SK-N-MC (cell line): ENCODE data around the gene SPATS2L.
A peak's percentile ranks its signal among the peaks of the same experiment; 100 is the strongest.

Source experiments
- DNase-seq: peaks from one replicate; pipeline ENCODE4 v3.0.0-alpha.2; 2011; ENCODE audit warnings: low read depth, low spot score
- H3K27ac ChIP-seq: fragments of 200-600 bp; sonication (generic); 2 replicates; pipeline ENCODE4 v1.5.1; 2016; ENCODE audit warnings: mixed run types
- H3K36me3 ChIP-seq: fragments of 200-600 bp; sonication (generic); 2 replicates; pipeline ENCODE4 v1.6.1; 2017; ENCODE audit warnings: antibody characterized with exemption, low read length, mixed read lengths; ENCODE audit not compliant: insufficient read depth
- H3K4me3 ChIP-seq: fragments of 200-600 bp; sonication (generic); 2 replicates; pipeline ENCODE4 v1.5.1; 2016
- H3K9ac ChIP-seq: fragments of 200-600 bp; sonication (generic); 2 replicates; pipeline ENCODE4 v1.8.0; 2017; ENCODE audit warnings: mixed run types, mixed read lengths; ENCODE audit not compliant: insufficient read length
- H3K9me3 ChIP-seq: fragments of 200-600 bp; sonication (generic); 2 replicates; pipeline ENCODE4 v1.6.1; 2017; ENCODE audit warnings: low read depth, mild to moderate bottlenecking, antibody characterized with exemption, low read length, moderate library complexity, mixed read lengths
- EZH2 ChIP-seq: fragments of 200-600 bp; sonication (generic); IDR thresholded peaks from one replicate; pipeline ENCODE4 v1.6.1; 2017; ENCODE audit warnings: antibody characterized with exemption
- FOXP2 ChIP-seq: optimal IDR thresholded peaks from 2 replicates; pipeline ENCODE3; 2011; ENCODE audit warnings: mild to moderate bottlenecking, moderate library complexity; ENCODE audit not compliant: insufficient read depth; ENCODE audit errors: extremely low read length, control extremely low read depth
- POLR2AphosphoS5 ChIP-seq: IDR thresholded peaks from 2 replicates; pipeline ENCODE4 v1.6.1; 2012; ENCODE audit warnings: mild to moderate bottlenecking, low read depth, low read length, borderline replicate concordance

The SPATS2L gene

GRCh38 chr2:200515155-200515554 is 208.7 kb downstream of the SPATS2L start:
- H3K9ac ChIP-seq: no peak overlapping the region
- no peak overlapping the region for H3K27ac ChIP-seq
- TF ChIP-seq EZH2: no peak
- no peak for TF ChIP-seq POLR2AphosphoS5
- TF ChIP-seq FOXP2: no peak
- no peak overlapping the region for H3K4me3 ChIP-seq
- DNase-seq: no peak
- no peaks in the 10 kb centered on the region for H3K36me3 ChIP-seq
- peaks cover 2% of the 10 kb centered on the region; the same call in 1 of the 2 replicates for H3K9me3 ChIP-seq

GRCh38 chr2:200523158-200523557 is 216.7 kb downstream of the SPATS2L start:
- Histone ChIP-seq H3K36me3 (no peaks in the 10 kb centered on the region), H3K9me3 (no peaks in the 10 kb centered on the region), H3K4me3 (no peak overlapping the region), H3K27ac (no peak overlapping the region), H3K9ac (no peak overlapping the region)
- no peak for DNase-seq
- TF ChIP-seq EZH2 (no peak), POLR2AphosphoS5 (no peak), FOXP2 (no peak)

GRCh38 chr2:200523604-200524003 is 217.1 kb downstream of the SPATS2L start:
- Histone ChIP-seq H3K9me3 (no peaks in the 10 kb centered on the region), H3K4me3 (no peak overlapping the region), H3K9ac (no peak overlapping the region), H3K36me3 (no peaks in the 10 kb centered on the region), H3K27ac (no peak overlapping the region)
- no peak for DNase-seq
- TF ChIP-seq POLR2AphosphoS5: no peak
- TF ChIP-seq FOXP2: no peak
- no peak for TF ChIP-seq EZH2

DNA sequence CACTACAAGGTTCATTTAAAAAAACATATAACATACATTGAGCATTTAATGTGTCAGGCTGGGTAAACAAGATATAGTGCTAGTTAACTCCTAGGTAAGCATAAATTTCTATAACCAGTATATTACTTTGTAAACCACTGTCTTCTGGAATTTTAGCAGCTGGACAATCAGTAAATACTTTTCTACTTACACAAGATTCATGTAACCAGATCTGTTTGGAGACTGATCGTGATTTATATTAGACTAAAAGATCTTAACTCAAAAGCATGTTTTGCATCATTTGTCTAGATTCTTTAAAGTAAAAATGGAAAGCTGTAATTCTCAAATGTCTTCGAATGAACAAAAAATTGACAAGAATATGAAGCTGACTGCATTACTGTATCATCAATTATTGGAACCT is 218.6 kb downstream of the SPATS2L start:
- peak overlapping the region; percentile 98 for H3K4me3 ChIP-seq
- H3K9me3 ChIP-seq: no peaks in the 10 kb centered on the region
- H3K9ac ChIP-seq: peak overlapping the region; percentile 74
- TF ChIP-seq POLR2AphosphoS5 (no peak), EZH2 (no peak), FOXP2 (no peak)
- H3K36me3 ChIP-seq: no peaks in the 10 kb centered on the region
- H3K27ac ChIP-seq: no peak overlapping the region
- no peak for DNase-seq

DNA sequence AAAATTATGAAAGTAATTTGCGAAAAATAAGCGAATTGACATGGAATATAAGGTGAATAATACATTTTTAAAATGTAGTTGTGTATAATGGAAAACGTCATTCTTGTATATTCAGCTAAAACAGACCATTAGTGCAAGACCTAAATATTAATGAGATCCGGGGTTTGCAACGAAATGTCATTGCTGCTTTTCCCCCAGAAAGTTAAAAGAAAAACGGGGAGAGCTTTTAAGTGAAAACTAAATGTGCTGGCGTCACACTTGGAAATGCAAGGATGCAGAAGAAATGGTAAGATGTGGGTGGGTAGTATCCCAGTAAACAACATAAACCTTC is 219.0 kb downstream of the SPATS2L start:
- Histone ChIP-seq H3K36me3 (no peaks in the 10 kb centered on the region), H3K9me3 (no peaks in the 10 kb centered on the region), H3K9ac (peak overlapping the region; percentile 74), H3K27ac (no peak overlapping the region), H3K4me3 (peak overlapping the region; percentile 98)
- no peak for DNase-seq
- no peak for TF ChIP-seq EZH2
- TF ChIP-seq FOXP2: no peak
- no peak for TF ChIP-seq POLR2AphosphoS5

DNA sequence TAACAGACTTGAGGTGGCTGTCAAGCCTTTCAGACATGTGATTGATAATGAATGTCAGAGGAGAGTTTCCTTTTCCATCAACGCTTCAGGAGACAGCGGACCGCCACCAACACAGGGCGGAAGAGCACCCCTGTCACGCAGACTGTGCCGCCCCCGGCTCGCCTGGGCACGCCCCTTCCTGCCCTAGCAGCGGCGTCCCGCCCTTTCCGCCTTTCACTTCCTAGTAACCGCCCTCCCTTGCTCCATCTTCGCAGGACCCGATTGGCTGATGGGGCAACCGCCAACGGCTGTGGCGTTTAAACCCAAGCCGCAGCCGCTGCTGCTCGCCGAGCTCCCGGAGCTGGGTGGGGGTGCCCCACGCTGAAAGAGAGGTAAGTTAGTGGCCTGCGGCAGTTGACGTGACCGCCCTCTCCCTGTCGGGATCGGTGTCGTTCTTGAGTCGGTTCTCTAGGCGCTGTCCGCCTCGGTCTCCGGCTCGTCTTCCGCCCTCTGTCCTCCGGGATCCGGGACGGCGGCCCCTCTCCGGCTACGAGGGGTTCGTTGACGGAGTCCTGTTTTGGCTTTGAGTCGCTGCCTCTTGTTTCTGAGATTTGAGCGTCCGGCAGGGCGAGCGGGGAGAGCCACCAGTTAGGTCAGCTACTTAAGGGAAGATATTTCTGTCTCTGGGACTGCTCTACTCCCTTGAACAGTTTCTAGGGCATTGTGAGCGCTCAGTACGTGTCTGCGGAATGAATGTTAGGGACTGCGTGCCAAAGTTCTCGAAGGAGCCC is 219.6 kb downstream of the SPATS2L start, which contains the start of gene SGO2:
Gene SGO2 (plus strand): TSS at position 326 of the 770 bp plus-strand sequence. CDS start 6,769 bp downstream, outside the sequence.
- no peaks in the 10 kb centered on the region for H3K36me3 ChIP-seq
- H3K4me3 ChIP-seq: peak within 1 kb of the TSS; percentile 98
- H3K9me3 ChIP-seq: no peaks in the 10 kb centered on the region
- H3K9ac ChIP-seq: peak within 1 kb of the TSS; percentile 92
- TF ChIP-seq EZH2 (no peak), POLR2AphosphoS5 (peak; percentile 85), FOXP2 (no peak)
- H3K27ac ChIP-seq: 0 out of 2 replicates have a peak within 1 kb of the TSS, but pooled peaks have one; percentile 12
- DNase-seq: peak; percentile 60

DNA sequence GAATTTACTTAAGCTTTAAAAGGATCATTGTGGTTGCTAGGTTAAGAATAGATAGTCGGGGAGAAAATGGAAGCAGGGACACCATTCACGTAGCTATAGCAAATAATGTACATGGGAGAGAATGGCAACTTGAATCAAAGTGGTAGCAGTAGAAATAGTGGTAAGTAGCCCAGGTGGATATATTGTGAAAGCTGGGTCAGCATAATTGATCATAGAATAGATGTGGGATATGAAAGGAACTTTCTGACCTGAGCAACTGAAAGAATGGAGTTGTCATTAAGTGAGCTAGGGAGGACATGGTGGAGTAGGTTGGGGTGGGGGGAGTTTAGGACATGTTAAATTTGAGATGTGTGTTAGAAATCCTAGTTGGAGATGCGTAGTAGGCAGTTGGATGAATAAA is 221.7 kb downstream of the SPATS2L start:
- Histone ChIP-seq H3K4me3 (no peak overlapping the region), H3K36me3 (peaks cover 6% of the 10 kb centered on the region; the same call in 1 of the 2 replicates), H3K27ac (no peak overlapping the region), H3K9ac (no peak overlapping the region), H3K9me3 (no peaks in the 10 kb centered on the region)
- TF ChIP-seq POLR2AphosphoS5: no peak
- no peak for TF ChIP-seq FOXP2
- no peak for TF ChIP-seq EZH2
- no peak for DNase-seq
